ENCODE measurements around the gene TMEM156.
"Not testable (repeated sequence)": the region's sequence is repeated elsewhere in the genome, so short reads cannot be mapped to it uniquely, and the experiment has no call there.

The TMEM156 gene

DNA sequence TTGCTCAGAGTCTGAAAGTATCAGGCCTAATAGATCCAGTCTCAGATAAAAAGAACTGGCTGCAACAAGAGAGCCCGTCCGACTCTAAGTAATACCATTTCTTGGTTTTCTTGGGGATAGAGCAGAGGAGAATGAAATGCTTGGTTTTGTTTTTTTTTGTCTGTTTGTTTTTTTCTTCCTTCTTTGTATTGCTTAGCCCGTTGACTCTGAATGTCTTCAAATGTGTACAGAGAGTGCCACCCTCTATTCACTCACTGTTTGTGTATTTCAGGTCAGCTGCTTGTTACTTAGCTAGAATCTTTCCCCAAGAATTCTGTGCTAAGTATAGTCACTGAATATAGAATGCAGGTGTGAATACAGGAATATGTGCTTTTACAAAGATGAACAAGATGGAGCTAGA, 5.7 kb upstream of the TMEM156 start:
- in situ Hi-C loops (cut with HindIII; ENCODE audit: low pct_unique_long_range_greater_than_20kb, low sequenced_read_pairs), result no loop called here
- DNase-seq (ENCODE audit: low read depth in 1 of 2, low spot score in 1 of 2), result peak in 1 of 2 experiments; percentile 11
- TF ChIP-seq JUND (IDR thresholded peaks at IDR 0.05; ENCODE audit: low read depth), result no peak

DNA sequence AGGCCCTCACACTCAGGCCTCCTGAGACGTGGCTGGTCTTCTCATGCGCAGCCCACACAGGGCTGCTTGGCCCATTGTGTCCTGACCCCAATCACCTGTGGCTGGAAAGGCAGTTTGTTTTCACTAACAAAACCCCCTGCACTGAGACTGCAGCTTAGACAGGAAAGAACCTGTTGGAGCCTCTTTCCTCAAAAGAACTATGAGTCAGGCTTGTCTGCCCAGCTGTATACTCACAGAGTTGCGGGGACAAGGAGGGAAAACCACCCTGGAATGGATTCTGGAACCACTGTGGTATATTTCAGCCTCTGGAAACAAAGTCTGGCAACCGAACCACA, 5.2 kb upstream of the TMEM156 start:
- no peak for TF ChIP-seq JUND (IDR thresholded peaks at IDR 0.05; ENCODE audit: low read depth)
- no peak for DNase-seq (ENCODE audit: low read depth in 1 of 2, low spot score in 1 of 2)
- in situ Hi-C loops (cut with HindIII; ENCODE audit: low pct_unique_long_range_greater_than_20kb, low sequenced_read_pairs), result no loop called here

DNA sequence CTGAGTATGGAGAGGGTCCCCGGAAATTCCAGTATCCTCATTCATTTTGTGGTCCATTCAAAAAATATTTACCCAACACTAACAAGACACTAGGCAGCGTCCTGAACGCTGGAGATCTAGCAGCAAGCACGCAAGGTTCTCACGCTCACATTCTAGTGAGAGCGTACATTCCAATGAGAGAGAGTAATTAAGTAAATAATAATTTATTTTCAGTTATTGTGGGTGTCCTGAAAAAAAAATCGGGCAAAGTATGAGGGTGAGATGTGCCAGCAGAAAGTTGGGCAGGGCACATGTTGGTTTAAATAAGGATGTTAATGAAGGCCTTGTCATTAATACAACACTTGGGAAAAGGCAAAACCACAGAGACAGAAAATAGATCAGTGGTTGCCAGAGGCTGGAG, 4.0 kb upstream of the TMEM156 start:
- TF ChIP-seq JUND (IDR thresholded peaks at IDR 0.05; ENCODE audit: low read depth), result no peak
- DNase-seq (ENCODE audit: low read depth in 1 of 2, low spot score in 1 of 2), result peak in 1 of 2 experiments; percentile 59
- in situ Hi-C loops (cut with HindIII; ENCODE audit: low pct_unique_long_range_greater_than_20kb, low sequenced_read_pairs), result no loop called here

DNA sequence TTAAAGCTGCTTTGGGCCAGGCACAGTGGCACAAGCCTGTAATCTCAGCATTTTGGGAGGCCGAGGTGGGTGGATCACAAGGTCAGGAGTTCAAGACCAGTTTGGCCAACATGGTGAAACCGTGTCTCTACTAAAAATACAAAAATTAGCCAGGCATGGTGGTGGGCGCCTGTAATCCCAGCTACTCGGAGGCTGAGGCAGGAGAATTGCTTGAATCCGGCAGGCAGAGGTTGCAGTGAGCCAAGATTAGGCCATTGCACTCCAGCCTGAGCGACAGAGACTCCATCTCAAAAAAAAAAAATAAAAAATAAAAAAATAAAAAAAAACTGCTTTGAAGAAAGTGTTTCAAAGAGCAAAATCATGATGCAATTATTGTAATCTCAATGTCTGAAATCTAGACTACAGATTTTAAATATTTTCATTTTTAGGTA, 604 bp downstream of the TMEM156 start:
- in situ Hi-C loops (cut with HindIII; ENCODE audit: low pct_unique_long_range_greater_than_20kb, low sequenced_read_pairs); DNase-seq (ENCODE audit: low read depth in 1 of 2, low spot score in 1 of 2): not testable (repeated sequence)

DNA sequence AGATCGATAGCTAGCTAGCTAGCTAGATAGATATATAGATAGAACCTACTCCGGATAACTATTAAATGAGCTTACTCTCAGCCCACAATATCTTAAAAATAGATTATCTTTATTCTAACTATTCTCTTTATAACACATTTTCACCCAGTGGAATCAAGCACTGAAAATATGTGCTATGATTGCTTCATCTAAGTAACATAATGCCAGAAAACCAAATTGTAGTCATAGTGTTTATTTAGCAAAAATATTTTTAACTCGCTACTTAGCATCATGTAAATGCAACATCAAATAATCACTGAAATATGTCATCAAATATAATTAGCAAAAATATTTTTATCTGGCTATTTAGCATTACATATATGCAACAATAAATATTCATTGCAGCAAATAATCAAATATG, 1.5 kb downstream of the TMEM156 start:
- no peak for TF ChIP-seq JUND (IDR thresholded peaks at IDR 0.05; ENCODE audit: low read depth)
- in situ Hi-C loops (cut with HindIII; ENCODE audit: low pct_unique_long_range_greater_than_20kb, low sequenced_read_pairs), result no loop called here
- no peak for DNase-seq (ENCODE audit: low read depth in 1 of 2, low spot score in 1 of 2)

DNA sequence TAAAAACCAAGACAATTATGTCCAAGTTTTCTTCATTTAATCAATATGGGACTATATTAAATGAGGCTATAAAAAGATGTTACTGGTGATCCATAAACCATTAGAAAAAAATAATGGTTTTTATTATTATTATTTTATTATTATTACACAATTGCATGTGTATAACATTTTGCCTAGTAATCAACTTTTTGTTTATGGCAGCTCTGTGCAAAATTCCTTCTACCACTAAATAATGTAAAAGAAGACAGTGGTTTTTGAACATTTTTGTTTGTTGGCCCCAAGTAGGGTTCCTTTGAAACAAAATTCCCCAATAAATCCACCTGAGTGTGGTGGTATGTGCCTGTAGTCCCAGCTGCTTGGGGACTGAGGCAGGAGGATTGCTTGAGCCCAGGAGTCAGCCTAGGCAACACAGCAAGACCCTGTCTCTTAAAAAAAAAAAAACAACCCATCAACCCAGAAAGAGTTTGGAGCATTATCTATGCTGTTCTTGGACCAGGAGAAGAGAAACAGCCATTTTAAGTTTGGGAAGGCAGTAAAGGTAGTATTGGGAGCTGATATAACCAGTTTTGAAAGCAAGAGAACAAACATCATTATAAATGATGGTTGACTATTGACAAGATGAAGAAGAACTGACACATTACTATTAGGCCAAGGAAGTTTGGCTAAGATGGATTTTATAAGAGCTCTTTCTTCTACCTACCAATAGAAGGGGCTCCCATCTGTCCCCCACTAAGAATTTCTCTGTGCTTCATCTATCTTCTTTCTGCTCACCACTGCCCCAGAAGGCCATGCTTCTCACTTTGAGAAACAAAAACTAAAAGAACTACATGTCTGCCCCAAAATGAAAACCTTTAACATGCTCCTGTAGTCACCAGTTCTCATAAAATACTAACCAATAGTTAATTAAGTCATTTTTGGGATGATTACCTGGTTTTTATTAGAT, 2.2 kb downstream of the TMEM156 start:
- in situ Hi-C loops (cut with HindIII; ENCODE audit: low pct_unique_long_range_greater_than_20kb, low sequenced_read_pairs), result no loop called here
- no peak for TF ChIP-seq JUND (IDR thresholded peaks at IDR 0.05; ENCODE audit: low read depth)
- DNase-seq (ENCODE audit: low read depth in 1 of 2, low spot score in 1 of 2), result no peak

DNA sequence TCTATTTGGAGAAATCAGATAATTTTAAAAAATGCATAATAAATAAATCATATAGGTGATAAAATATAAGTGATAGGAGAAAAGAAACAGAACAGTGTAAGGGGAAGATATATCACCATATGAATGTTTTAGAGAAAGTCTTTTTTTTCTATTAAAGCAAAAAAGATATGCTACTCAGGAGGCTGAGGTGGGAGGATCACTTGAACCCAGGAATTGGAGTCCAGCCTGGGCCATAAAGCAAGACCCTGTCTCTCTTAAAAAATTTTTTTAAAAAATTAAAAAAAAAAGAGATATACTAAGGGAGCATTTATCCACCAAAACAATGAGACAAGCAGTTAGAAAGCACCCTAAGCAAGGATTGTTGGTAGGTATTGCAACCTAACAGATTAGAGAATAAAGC, 6.1 kb downstream of the TMEM156 start:
- DNase-seq (ENCODE audit: low read depth in 1 of 2, low spot score in 1 of 2), result no peak
- in situ Hi-C loops (cut with HindIII; ENCODE audit: low pct_unique_long_range_greater_than_20kb, low sequenced_read_pairs), result no loop called here
- no peak for TF ChIP-seq JUND (IDR thresholded peaks at IDR 0.05; ENCODE audit: low read depth)

DNA sequence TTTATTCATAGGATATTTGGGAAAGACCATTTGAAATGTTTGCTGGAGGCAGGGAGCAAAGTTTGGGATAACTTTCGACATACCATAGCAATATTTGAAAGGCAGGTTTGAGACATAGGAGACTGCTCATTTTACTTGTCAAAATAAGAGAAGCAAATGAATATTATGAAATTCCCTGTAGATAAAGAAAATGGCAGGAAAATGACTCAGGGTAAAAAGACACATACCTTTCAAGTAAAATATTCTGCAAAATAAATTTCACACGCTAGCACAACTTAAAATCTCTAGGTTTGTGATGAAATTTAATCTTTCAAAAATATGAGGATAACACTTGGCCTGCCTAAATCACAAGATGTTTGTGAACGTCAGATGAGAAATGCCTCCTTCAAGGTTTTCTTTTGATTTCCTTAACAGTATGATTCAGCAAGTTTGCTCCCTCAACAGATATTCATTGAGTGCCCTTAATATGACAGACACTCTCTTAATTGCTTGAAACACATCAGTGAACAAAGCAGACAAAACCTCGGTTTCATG, 6.6 kb downstream of the TMEM156 start:
- in situ Hi-C loops (cut with HindIII; ENCODE audit: low pct_unique_long_range_greater_than_20kb, low sequenced_read_pairs), result no loop called here
- no peak for TF ChIP-seq JUND (IDR thresholded peaks at IDR 0.05; ENCODE audit: low read depth)
- DNase-seq (ENCODE audit: low read depth in 1 of 2, low spot score in 1 of 2), result no peak

DNA sequence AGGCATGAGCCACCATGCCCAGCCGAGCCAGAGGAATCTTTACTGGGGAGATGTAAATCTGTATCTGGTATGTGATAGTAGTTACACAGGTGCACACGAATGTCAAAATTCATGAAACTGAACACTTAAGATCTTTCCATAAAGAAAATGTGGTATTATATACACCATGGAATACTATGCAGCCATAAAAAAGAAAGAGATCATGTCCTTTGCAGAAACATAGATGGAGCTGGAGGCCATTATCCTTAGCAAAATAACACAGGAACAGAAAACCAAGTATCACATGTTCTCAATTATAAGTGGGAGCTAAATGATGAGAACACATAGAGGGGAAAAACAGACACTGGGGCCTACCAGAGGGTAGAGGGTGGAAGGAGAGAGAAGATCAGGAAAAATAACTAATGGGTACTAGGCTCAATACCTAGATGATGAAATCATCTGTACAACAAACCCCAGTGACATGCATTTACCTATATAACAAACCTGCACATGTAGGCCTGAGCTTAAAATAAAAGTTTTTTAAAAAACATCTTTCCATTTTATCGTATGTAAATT, 7.8 kb downstream of the TMEM156 start:
- in situ Hi-C loops (cut with HindIII; ENCODE audit: low pct_unique_long_range_greater_than_20kb, low sequenced_read_pairs), result no loop called here
- DNase-seq (ENCODE audit: low read depth in 1 of 2, low spot score in 1 of 2), result no peak
- no peak for TF ChIP-seq JUND (IDR thresholded peaks at IDR 0.05; ENCODE audit: low read depth)

DNA sequence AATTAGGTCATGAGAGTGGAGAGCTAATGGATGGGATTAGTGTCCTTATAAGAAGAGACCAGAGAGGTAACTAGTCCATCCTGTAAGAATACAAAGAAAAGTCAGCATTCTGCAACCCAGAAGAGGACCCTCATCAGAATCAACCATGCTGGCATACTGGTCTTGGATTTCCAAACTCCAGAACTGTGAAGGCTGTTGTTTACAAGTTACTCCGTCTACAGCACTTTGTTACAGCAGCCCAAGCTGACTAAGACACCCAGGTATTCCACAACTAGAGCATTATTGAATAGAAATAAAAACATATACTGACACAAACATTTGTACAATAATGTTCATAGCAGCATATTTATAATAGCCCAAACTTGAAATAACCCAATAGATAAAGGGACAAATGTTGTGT, 9.2 kb downstream of the TMEM156 start:
- in situ Hi-C loops (cut with HindIII; ENCODE audit: low pct_unique_long_range_greater_than_20kb, low sequenced_read_pairs), result no loop called here
- DNase-seq (ENCODE audit: low read depth in 1 of 2, low spot score in 1 of 2), result no peak
- TF ChIP-seq JUND (IDR thresholded peaks at IDR 0.05; ENCODE audit: low read depth), result no peak

DNA sequence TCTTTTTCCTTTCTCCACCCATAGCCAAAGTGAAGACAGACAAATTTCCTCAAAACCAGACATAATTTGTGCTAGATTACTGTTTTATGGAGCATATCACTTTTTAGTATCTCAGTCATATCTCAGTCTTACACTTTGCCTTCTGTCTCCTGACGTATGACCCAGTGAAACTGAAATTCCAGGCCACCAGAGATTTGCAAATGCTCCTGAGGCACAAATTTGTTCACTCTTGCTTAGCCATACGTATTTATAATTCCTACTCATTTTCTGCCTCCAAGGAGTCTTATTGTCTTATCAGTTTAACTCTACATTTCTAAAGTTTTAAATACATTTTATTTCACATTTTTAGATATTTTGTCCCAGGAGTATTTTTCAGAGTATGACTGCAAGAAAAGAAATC, 10.0 kb downstream of the TMEM156 start:
- in situ Hi-C loops (cut with HindIII; ENCODE audit: low pct_unique_long_range_greater_than_20kb, low sequenced_read_pairs), result no loop called here
- no peak for DNase-seq (ENCODE audit: low read depth in 1 of 2, low spot score in 1 of 2)
- TF ChIP-seq JUND (IDR thresholded peaks at IDR 0.05; ENCODE audit: low read depth), result no peak

DNA sequence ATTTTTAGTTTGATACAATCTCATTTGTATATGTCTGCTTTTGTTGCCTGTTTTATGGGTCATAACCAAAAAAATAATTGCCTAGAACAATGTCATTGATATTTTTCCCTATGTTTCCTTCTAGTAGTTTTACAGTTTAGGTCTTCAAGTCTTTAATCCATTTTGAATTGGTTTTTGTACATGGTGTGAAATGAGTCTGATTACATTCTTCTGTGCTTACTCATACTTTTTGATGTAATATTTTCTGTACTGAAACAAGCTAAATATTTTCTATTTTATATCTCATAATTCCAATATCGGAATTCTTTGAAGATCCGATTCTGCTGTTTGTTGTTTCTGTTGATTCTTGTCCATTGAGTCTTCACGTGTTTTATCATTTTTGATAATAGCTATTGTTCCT, 10.6 kb downstream of the TMEM156 start:
- in situ Hi-C loops (cut with HindIII; ENCODE audit: low pct_unique_long_range_greater_than_20kb, low sequenced_read_pairs), result no loop called here
- DNase-seq (ENCODE audit: low read depth in 1 of 2, low spot score in 1 of 2), result no peak
- no peak for TF ChIP-seq JUND (IDR thresholded peaks at IDR 0.05; ENCODE audit: low read depth)

DNA sequence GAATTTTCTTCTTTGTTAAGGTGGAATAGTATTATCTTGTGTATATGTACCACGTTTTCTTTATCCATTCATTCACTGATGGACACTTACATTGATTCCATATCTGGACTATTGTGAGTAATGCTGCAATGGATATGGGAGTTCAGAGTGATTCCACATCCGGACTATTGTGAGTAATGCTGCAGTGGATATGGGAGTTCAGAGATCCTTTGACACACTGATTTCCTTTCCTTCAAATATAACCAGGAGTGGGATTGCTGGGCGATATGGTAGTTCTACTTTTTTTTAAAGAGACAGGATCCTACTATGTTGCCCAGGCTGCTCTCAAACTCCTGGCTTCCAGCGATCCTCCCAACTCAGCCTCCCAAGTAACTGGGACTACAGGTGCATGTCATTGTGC, 12.1 kb downstream of the TMEM156 start:
- in situ Hi-C loops (cut with HindIII; ENCODE audit: low pct_unique_long_range_greater_than_20kb, low sequenced_read_pairs), result no loop called here
- TF ChIP-seq JUND (IDR thresholded peaks at IDR 0.05; ENCODE audit: low read depth), result no peak

More for the DNA sequence above, 12.1 kb downstream of the TMEM156 start:
- DNase-seq (ENCODE audit: low read depth in 1 of 2, low spot score in 1 of 2), result no peak
